OCI-LY1 (cell line): ENCODE results near the gene MCEMP1.

Source experiments
- H2AFZ ChIP-seq: fragments of 200-600 bp; sonication (generic), shearing (Covaris generic); 2 replicates; pipeline ENCODE4 v1.6.0; 2014; ENCODE audit warnings: antibody characterized with exemption, mild to moderate bottlenecking, low read length
- H3F3A ChIP-seq: fragments of 200-600 bp; sonication (generic), shearing (Covaris generic); 2 replicates; pipeline ENCODE4 v1.6.0; 2014; ENCODE audit warnings: mild to moderate bottlenecking, antibody characterized with exemption, low read length, moderate library complexity; ENCODE audit not compliant: insufficient read depth
- H3K27ac ChIP-seq: fragments of 200-600 bp; sonication (generic); 2 replicates; pipeline ENCODE4 v1.5.1; 2014; ENCODE audit warnings: low read length, mixed run types, mild to moderate bottlenecking, low read depth; ENCODE audit not compliant: poor library complexity, severe bottlenecking
- H3K27me3 ChIP-seq: fragments of 200-600 bp; sonication (generic); 2 replicates; pipeline ENCODE4 v1.6.0; 2014; ENCODE audit warnings: antibody characterized with exemption, mild to moderate bottlenecking, low read length, moderate library complexity; ENCODE audit not compliant: insufficient read depth
- H3K36me3 ChIP-seq: fragments of 200-600 bp; sonication (generic); 2 replicates; pipeline ENCODE4 v1.6.1; 2014; ENCODE audit warnings: mild to moderate bottlenecking, antibody characterized with exemption, low read length, moderate library complexity, mixed read lengths; ENCODE audit not compliant: insufficient read depth
- H3K4me1 ChIP-seq: fragments of 200-600 bp; sonication (generic); 2 replicates; pipeline ENCODE4 v1.5.1; 2014; ENCODE audit warnings: mild to moderate bottlenecking, low read length, moderate library complexity; ENCODE audit not compliant: insufficient read depth, severe bottlenecking
- H3K4me2 ChIP-seq: fragments of 200-600 bp; sonication (generic), shearing (Covaris generic); 2 replicates; pipeline ENCODE4 v1.6.1; 2014; ENCODE audit warnings: low read length
- H3K4me3 ChIP-seq: fragments of 200-600 bp; sonication (generic); 2 replicates; pipeline ENCODE4 v1.5.1; 2014; ENCODE audit warnings: low read length, low read depth, mild to moderate bottlenecking, mixed read lengths; ENCODE audit not compliant: poor library complexity, severe bottlenecking
- H3K79me2 ChIP-seq: fragments of 200-600 bp; shearing (Covaris generic); 2 replicates; pipeline ENCODE4 v1.6.1; 2016; ENCODE audit warnings: mixed run types, low read length, mixed read lengths; ENCODE audit not compliant: insufficient read depth
- H3K9ac ChIP-seq: fragments of 200-600 bp; sonication (generic), shearing (Covaris generic); 2 replicates; pipeline ENCODE4 v1.6.1; 2014; ENCODE audit warnings: mild to moderate bottlenecking, low read length, mixed read lengths
- H3K9me2 ChIP-seq: fragments of 200-600 bp; sonication (generic), shearing (Covaris generic); 2 replicates; pipeline ENCODE4 v1.6.1; 2014; ENCODE audit warnings: low read depth, mild to moderate bottlenecking, low read length, mixed read lengths
- H3K9me3 ChIP-seq: fragments of 200-600 bp; shearing (Covaris generic); 2 replicates; pipeline ENCODE4 v1.6.1; 2014; ENCODE audit warnings: low read length, mixed read lengths
- H4K20me1 ChIP-seq: fragments of 200-600 bp; sonication (generic), shearing (Covaris generic); 2 replicates; pipeline ENCODE4 v1.6.0; 2016; ENCODE audit warnings: mild to moderate bottlenecking, low read length; ENCODE audit not compliant: insufficient read depth
- CTCF ChIP-seq: fragments of 200-600 bp; sonication (generic), shearing (Covaris generic); IDR thresholded peaks from 2 replicates; pipeline ENCODE4 v1.5.1; 2017; ENCODE audit warnings: mild to moderate bottlenecking, antibody characterized with exemption, low read length, moderate library complexity, mixed read lengths
- EZH2 ChIP-seq: fragments of 200-600 bp; sonication (generic), shearing (Covaris generic); IDR thresholded peaks from 2 replicates; pipeline ENCODE4 v1.8.0; 2017; ENCODE audit warnings: borderline replicate concordance, mixed run types, mild to moderate bottlenecking, antibody characterized with exemption, low read length, moderate library complexity, mixed read lengths

MCEMP1 gene

GRCh38 chr19:7729211-7729610 is 52.3 kb downstream of the MCEMP1 start:
- TF ChIP-seq CTCF, result no peak
- no peak for TF ChIP-seq EZH2
- H3K4me1 ChIP-seq, result no peaks in the 10 kb centered on the region
- H3K4me3 ChIP-seq, result no peak overlapping the region
- no peaks in the 10 kb centered on the region for H3K9me2 ChIP-seq
- H4K20me1 ChIP-seq, result no peaks in the 10 kb centered on the region
- no peaks in the 10 kb centered on the region for H3K36me3 ChIP-seq
- no peak overlapping the region for H3K4me2 ChIP-seq
- H3F3A ChIP-seq, result no peaks in the 10 kb centered on the region
- no peak overlapping the region for H3K9ac ChIP-seq
- no peak overlapping the region for H2AFZ ChIP-seq
- no peak overlapping the region for H3K27ac ChIP-seq
- no peaks in the 10 kb centered on the region for H3K79me2 ChIP-seq
- H3K9me3 ChIP-seq, result no peaks in the 10 kb centered on the region
- peaks cover 3% of the 10 kb centered on the region; the same call in 1 of the 2 replicates for H3K27me3 ChIP-seq
